Measurements from ENCODE around the gene LACTB. TPM values are rescaled to one million over a fixed set of nuclear protein-coding genes. Genes with fewer than 3 reads are reported as not detected.

The LACTB gene
- total RNA-seq, 3 donors from 2014 or later = 15.7 to 17.6 (median 17.1) TPM

- no peak for DNase-seq (ENCODE audit: low spot score in 2 of 2)
- H3K4me1 ChIP-seq = no peaks in the 10 kb centered on the region
- no peaks in the 10 kb centered on the region for H3K36me3 ChIP-seq
- H3K9me3 ChIP-seq = no peaks in the 10 kb centered on the region
- H3K27me3 ChIP-seq = no peaks in the 10 kb centered on the region
- H3K27ac ChIP-seq = no peak overlapping the region
- no peak overlapping the region for H3K4me3 ChIP-seq
- no peak for TF ChIP-seq POLR2A (IDR thresholded peaks at IDR 0.05)
- no peak for TF ChIP-seq POLR2AphosphoS5 (IDR thresholded peaks at IDR 0.05)
- TF ChIP-seq, protein P1, sequence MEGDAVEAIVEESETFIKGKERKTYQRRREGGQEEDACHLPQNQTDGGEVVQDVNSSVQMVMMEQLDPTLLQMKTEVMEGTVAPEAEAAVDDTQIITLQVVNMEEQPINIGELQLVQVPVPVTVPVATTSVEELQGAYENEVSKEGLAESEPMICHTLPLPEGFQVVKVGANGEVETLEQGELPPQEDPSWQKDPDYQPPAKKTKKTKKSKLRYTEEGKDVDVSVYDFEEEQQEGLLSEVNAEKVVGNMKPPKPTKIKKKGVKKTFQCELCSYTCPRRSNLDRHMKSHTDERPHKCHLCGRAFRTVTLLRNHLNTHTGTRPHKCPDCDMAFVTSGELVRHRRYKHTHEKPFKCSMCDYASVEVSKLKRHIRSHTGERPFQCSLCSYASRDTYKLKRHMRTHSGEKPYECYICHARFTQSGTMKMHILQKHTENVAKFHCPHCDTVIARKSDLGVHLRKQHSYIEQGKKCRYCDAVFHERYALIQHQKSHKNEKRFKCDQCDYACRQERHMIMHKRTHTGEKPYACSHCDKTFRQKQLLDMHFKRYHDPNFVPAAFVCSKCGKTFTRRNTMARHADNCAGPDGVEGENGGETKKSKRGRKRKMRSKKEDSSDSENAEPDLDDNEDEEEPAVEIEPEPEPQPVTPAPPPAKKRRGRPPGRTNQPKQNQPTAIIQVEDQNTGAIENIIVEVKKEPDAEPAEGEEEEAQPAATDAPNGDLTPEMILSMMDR (IDR thresholded peaks at IDR 0.05) = no peak
- intact Hi-C loops (cut with DNase I; ENCODE audit: low total_unique reads) = no loop called here
Observed at GRCh38 chr15:63160638-63161037, 39.0 kb downstream of the LACTB start.

GRCh38 chr15:63163217-63163616 lies 41.6 kb downstream of the LACTB start:
- H3K27me3 ChIP-seq = no peaks in the 10 kb centered on the region
- no peak overlapping the region for H3K27ac ChIP-seq
- DNase-seq (ENCODE audit: low spot score in 2 of 2) = no peak
- intact Hi-C loops (cut with DNase I; ENCODE audit: low total_unique reads) = no loop called here
- no peak overlapping the region for H3K4me3 ChIP-seq
- H3K36me3 ChIP-seq = no peaks in the 10 kb centered on the region
- TF ChIP-seq, protein P1 (IDR thresholded peaks at IDR 0.05) = no peak
- no peak for TF ChIP-seq POLR2A (IDR thresholded peaks at IDR 0.05)
- H3K9me3 ChIP-seq = no peaks in the 10 kb centered on the region
- no peaks in the 10 kb centered on the region for H3K4me1 ChIP-seq

- Histone ChIP-seq H3K27ac (no peak overlapping the region), H3K27me3 (no peaks in the 10 kb centered on the region), H3K36me3 (no peaks in the 10 kb centered on the region), H3K4me1 (no peaks in the 10 kb centered on the region), H3K9me3 (no peaks in the 10 kb centered on the region), H3K4me3 (no peak overlapping the region)
- TF ChIP-seq, protein P1 (IDR thresholded peaks at IDR 0.05) = no peak
- TF ChIP-seq POLR2AphosphoS5 (IDR thresholded peaks at IDR 0.05) = no peak
- TF ChIP-seq POLR2A (IDR thresholded peaks at IDR 0.05) = no peak
- no peak for DNase-seq (ENCODE audit: low spot score in 2 of 2)
- intact Hi-C loops (cut with DNase I; ENCODE audit: low total_unique reads) = no loop called here
Observed at GRCh38 chr15:63165166-63165859, 43.7 kb downstream of the LACTB start.

GRCh38 chr15:63166219-63166618 lies 44.6 kb downstream of the LACTB start:
- Histone ChIP-seq H3K27me3 (no peaks in the 10 kb centered on the region), H3K27ac (no peak overlapping the region), H3K4me1 (no peaks in the 10 kb centered on the region), H3K9me3 (no peaks in the 10 kb centered on the region), H3K4me3 (no peak overlapping the region), H3K36me3 (no peaks in the 10 kb centered on the region)
- intact Hi-C loops (cut with DNase I; ENCODE audit: low total_unique reads) = no loop called here
- TF ChIP-seq POLR2A (IDR thresholded peaks at IDR 0.05) (no peak), POLR2AphosphoS5 (IDR thresholded peaks at IDR 0.05) (no peak)
- TF ChIP-seq, protein P1 (IDR thresholded peaks at IDR 0.05) = no peak
- DNase-seq (ENCODE audit: low spot score in 2 of 2) = no peak

- intact Hi-C loops (cut with DNase I; ENCODE audit: low total_unique reads) = no loop called here
- TF ChIP-seq POLR2AphosphoS5 (IDR thresholded peaks at IDR 0.05) = no peak
- TF ChIP-seq, protein P1 (IDR thresholded peaks at IDR 0.05) = no peak
- TF ChIP-seq POLR2A (IDR thresholded peaks at IDR 0.05) = no peak
Observed at GRCh38 chr15:63169788-63170187, 48.1 kb downstream of the LACTB start.

More at GRCh38 chr15:63169788-63170187, 48.1 kb downstream of the LACTB start:
- DNase-seq (ENCODE audit: low spot score in 2 of 2) = no peak
- H3K27me3 ChIP-seq = no peaks in the 10 kb centered on the region
- H3K27ac ChIP-seq = no peak overlapping the region
- H3K4me3 ChIP-seq = no peak overlapping the region
- no peaks in the 10 kb centered on the region for H3K9me3 ChIP-seq
- H3K36me3 ChIP-seq = no peaks in the 10 kb centered on the region
- H3K4me1 ChIP-seq = no peaks in the 10 kb centered on the region

Data from breast epithelium (tissue), 4 donors.